Choroid plexus epithelial cell (primary cell): ENCODE data around the gene SCN5A.

ENCODE experiments used
- DNase-seq: peaks from one replicate; pipeline ENCODE4 v3.0.0-alpha.2; 2010; ENCODE audit warnings: low read depth
- H3K4me3 ChIP-seq: 2 replicates; pipeline ENCODE4 v1.5.1; 2011; ENCODE audit warnings: low read depth, mild to moderate bottlenecking, control low read depth, low read length, moderate library complexity
- TF ChIP-seq, protein P1 (sequence below): conservative IDR thresholded peaks from 2 replicates; pipeline ENCODE4 v1.5.1; 2011; ENCODE audit warnings: low read depth, mild to moderate bottlenecking, control low read depth, inconsistent platforms, low read length, moderate library complexity

Gene SCN5A

DNA sequence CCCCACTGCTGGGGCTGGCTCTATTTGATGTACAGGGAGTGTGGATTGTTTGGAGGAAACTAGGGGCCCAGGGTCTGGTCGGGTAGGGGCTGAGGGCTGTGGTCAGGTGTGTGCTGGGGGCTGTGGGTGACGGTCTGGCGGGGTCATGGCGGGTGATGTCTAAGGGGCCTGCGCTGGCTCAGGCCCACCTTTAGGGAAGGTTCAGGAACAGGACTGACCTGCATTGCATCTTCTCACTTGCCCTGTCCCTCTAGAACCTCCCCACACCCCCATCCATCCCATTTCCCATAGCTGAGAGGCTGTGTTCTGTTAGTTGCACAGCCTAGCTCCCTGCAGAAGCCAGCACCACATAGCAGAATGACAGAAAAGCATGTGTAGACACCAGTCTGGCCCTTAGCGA is 39.1 kb downstream of the SCN5A start:
- no peak overlapping the region for H3K4me3 ChIP-seq
- TF ChIP-seq, protein P1, sequence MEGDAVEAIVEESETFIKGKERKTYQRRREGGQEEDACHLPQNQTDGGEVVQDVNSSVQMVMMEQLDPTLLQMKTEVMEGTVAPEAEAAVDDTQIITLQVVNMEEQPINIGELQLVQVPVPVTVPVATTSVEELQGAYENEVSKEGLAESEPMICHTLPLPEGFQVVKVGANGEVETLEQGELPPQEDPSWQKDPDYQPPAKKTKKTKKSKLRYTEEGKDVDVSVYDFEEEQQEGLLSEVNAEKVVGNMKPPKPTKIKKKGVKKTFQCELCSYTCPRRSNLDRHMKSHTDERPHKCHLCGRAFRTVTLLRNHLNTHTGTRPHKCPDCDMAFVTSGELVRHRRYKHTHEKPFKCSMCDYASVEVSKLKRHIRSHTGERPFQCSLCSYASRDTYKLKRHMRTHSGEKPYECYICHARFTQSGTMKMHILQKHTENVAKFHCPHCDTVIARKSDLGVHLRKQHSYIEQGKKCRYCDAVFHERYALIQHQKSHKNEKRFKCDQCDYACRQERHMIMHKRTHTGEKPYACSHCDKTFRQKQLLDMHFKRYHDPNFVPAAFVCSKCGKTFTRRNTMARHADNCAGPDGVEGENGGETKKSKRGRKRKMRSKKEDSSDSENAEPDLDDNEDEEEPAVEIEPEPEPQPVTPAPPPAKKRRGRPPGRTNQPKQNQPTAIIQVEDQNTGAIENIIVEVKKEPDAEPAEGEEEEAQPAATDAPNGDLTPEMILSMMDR = no peak
- no peak for DNase-seq

GRCh38 chr3:38609386-38610111 is 39.9 kb downstream of the SCN5A start:
- TF ChIP-seq, protein P1 = no peak
- no peak overlapping the region for H3K4me3 ChIP-seq
- DNase-seq = no peak

- H3K4me3 ChIP-seq = no peak overlapping the region
- no peak for DNase-seq
- TF ChIP-seq, protein P1 = no peak
Measured at GRCh38 chr3:38608961-38609360, 40.5 kb downstream of the SCN5A start.

DNA sequence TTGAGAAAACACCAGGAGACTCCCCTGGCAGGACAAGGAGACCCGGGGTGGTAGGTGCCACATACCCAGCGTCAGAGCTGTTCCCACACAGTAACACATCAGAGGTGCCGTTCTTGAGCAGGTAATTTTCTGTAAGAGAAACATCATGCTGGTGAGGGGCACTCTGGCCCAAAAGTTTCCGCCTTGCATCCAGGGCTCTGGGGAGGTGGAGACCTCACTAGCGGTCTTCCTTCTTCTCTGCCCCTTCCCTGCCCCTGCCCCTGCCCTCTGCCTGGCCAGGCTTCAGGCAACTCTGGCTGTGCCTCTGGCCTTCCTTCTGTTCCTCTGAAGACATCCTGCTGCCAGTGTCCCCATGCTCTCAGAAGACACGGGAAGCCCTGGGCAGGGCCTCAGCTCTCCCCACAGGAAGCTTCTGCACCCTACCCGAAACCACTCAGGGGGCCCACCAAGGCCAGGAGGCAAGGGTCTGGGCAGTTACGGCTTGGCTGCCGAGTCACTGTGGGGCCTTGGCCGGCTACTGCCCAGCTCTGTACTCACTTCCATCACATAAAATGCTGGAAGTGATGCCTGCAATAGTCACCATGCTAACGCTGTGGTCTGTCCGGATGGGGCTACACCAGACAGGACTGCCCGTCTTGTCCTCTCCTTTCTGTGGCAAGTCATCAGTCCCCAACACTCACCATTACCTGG is 41.3 kb downstream of the SCN5A start:
- TF ChIP-seq, protein P1 = no peak
- H3K4me3 ChIP-seq = no peak overlapping the region
- no peak for DNase-seq

DNA sequence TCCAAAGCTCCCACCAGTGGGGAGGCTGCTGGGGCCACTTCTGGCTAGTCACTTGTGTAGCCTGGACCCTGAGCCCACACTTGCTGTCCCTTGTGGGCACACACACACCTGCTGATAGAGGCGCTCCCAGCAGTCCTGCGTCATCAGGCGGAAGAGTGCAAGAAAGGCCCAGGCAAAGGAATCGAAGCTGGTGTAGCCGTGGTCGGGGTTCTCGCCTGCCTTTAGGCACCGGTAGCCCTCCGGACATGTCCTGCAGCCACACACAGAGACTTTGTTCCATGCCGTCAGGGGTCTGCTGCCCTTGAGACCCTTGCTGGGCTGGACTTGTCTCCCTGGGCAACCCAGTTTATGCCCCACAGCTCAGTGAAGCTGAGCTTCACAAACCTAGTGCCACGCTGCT is 42.9 kb downstream of the SCN5A start:
- no peak overlapping the region for H3K4me3 ChIP-seq
- no peak for DNase-seq
- TF ChIP-seq, protein P1 = no peak

DNA sequence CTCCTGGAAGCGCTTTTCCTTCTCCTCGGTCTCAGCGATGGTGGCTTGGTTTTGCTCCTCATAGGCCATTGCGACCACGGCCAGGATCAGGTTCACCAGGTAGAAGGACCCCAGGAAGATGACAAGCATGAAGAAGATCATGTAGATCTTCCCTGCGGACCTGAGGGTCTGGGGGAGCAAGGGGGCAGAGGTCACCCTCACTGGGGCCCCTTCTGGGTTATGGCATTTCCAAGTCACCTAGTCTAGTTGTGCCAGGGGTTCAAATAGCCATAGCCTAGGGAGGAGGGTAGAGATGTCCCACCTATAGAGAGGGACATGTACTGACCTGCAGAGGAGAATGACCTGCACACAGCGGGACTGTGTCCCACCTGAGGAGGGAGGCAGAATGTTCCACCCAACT is 43.5 kb downstream of the SCN5A start:
- H3K4me3 ChIP-seq = no peak overlapping the region
- TF ChIP-seq, protein P1 = no peak
- no peak for DNase-seq

DNA sequence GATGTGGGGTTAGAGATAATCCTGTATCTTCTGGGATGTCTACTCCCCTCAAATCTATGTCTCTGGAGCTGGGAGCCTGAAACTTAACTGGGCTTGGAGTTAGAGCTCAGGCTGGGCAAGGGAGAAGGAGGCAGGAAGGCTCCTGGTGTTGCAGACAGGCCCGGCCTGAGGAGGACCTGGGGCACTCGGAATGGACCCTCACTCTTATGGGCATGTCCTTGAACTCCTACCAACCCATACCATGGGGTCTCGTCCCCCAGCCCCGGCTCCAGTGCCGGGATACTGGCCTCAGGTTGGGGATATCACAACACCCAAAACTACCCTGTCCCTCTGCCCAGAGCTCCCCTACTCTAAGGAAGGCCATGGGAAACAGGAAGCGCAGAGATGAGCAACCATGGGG is 45.2 kb downstream of the SCN5A start:
- TF ChIP-seq, protein P1 = no peak
- DNase-seq = no peak
- no peak overlapping the region for H3K4me3 ChIP-seq
